ENCODE measurements around the gene KATNB1. TPM values are rescaled to one million over a fixed set of nuclear protein-coding genes. Genes with fewer than 3 reads are reported as not detected.

The KATNB1 gene
- total RNA-seq, 4 donors from 2014 or later = 16.8 to 30.2 (median 21.0) TPM

DNA sequence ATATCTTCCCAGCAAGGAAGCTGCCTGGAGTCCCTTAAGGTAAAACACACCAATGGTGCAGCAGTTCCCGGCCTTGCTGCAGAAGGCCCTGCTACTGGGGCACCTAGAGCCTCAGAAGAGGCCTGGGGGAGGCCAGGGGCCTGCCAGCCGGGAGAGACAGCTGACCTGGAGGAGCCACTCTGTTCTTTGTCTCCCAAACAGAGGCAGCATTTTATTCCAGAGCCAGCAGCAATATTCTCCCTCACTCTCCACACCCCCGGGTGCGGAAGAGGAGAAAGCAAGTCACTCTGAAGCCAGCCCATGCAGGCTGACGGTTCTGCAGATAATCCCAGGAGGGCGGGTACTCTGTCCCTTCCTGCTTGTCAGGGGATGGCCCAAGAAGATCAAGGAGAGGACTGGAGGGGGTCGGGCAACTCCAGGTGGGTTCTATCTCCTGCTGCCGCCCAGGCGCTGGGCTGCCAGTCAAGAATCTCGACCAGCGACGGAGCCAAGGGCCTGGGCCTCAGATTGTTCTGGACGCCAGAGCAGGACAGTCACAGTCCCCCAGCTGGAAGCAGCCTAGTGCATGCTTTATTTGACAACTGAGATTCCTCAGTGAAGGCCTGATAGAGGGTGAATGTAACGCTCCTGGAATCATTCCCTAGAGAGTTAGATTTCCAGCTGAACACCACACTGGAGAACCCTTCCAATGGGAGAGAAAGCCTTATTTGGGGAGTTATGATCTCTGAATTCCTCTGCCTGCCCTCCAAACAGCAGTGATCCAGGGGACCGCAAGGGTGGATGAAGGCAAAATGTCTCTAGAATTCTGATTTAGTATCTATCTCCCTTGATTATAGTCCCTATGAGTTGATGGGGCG is 67.8 kb downstream of the KATNB1 start:
- TF ChIP-seq, protein P1, sequence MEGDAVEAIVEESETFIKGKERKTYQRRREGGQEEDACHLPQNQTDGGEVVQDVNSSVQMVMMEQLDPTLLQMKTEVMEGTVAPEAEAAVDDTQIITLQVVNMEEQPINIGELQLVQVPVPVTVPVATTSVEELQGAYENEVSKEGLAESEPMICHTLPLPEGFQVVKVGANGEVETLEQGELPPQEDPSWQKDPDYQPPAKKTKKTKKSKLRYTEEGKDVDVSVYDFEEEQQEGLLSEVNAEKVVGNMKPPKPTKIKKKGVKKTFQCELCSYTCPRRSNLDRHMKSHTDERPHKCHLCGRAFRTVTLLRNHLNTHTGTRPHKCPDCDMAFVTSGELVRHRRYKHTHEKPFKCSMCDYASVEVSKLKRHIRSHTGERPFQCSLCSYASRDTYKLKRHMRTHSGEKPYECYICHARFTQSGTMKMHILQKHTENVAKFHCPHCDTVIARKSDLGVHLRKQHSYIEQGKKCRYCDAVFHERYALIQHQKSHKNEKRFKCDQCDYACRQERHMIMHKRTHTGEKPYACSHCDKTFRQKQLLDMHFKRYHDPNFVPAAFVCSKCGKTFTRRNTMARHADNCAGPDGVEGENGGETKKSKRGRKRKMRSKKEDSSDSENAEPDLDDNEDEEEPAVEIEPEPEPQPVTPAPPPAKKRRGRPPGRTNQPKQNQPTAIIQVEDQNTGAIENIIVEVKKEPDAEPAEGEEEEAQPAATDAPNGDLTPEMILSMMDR (IDR thresholded peaks at IDR 0.05) = no peak
- no peak for TF ChIP-seq POLR2A (IDR thresholded peaks at IDR 0.05)
- DNase-seq = no peak
- intact Hi-C loops (cut with DNase I) = no loop called here
- peak overlapping the region in 2 of 4 donors; percentile 62 to 71 for H3K4me3 ChIP-seq
- H3K9me3 ChIP-seq = no peaks in the 10 kb centered on the region
- H3K27ac ChIP-seq = peak overlapping the region; percentile 68 to 90 (median 81)
- WGBS, 2 donors = 50 to 58% methylated on average over 8 to 11 of the region's 16 CpGs
- peaks cover 32 to 79% (median 41%) of the 10 kb centered on the region in 3 donors for H3K4me1 ChIP-seq
- H3K36me3 ChIP-seq = no peaks in the 10 kb centered on the region
- no peaks in the 10 kb centered on the region for H3K27me3 ChIP-seq

DNA sequence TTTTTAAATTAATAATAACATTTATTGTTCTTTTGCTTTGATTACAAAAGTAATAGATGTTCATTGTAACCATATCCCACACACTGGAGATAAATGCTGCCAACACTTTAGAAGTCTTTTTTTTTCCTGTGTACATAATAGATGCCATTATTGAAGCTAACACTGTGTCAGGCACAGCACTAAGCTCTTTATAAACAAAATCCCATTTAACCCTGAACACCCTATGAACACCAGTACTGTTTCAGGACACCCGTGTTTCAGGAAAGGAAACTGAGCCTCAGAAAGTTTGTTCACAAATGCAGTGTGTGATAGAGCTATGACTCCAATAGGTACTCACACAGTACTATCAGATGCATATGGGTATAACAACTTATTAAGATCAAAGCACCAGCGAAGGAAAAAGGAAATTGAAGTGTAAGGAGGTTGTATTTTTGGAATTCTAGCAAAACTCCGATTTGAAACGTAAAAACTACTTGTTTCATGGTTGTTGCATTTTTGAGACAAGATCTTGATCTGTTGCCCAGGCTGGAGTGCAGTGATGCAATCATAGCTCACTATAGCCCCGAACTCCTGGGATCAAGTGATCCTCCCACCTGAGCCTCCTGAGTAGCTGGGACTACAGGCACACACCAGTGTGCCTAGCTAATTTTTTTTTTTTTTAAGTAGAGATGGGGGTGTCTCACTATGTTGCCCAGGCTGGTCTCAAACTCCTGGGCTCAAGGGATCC is 68.7 kb downstream of the KATNB1 start:
- Histone ChIP-seq H3K9me3 (no peaks in the 10 kb centered on the region), H3K27ac (peak overlapping the region in 3 of 4 donors; percentile 12 to 89 (median 68)), H3K4me3 (no peak overlapping the region), H3K4me1 (peaks cover 38 to 79% (median 45%) of the 10 kb centered on the region in 3 donors), H3K36me3 (no peaks in the 10 kb centered on the region), H3K27me3 (no peaks in the 10 kb centered on the region)
- intact Hi-C loops (cut with DNase I) = no loop called here
- 40 to 43% methylated on average over 5 of the region's 5 CpGs for WGBS, 2 donors
- DNase-seq = no peak
- no peak for TF ChIP-seq POLR2A (IDR thresholded peaks at IDR 0.05)
- TF ChIP-seq, protein P1 (IDR thresholded peaks at IDR 0.05) = no peak

DNA sequence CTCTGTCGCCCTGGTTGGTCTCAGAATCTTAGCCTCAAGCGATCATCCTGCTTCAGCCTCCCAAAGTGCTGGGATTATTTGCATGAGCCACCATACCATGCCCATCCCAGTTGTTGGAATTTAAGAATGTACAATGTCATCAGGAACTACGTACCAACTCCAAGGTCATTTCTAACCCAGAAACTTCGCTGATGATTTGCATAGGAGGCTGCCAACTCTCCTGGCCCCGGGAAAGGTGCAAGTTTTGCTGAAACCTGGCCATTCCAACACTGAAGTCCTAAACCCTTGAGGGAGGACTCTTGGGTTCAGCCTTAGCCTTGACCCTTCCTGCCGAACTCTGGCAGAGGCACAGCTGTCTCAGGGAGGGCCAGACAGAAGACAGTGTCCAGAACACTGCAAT is 69.6 kb downstream of the KATNB1 start:
- no peak for DNase-seq
- Histone ChIP-seq H3K36me3 (no peaks in the 10 kb centered on the region), H3K9me3 (no peaks in the 10 kb centered on the region), H3K27me3 (no peaks in the 10 kb centered on the region), H3K4me1 (peaks cover 45 to 79% (median 45%) of the 10 kb centered on the region in 3 donors), H3K27ac (no peak overlapping the region), H3K4me3 (no peak overlapping the region)
- TF ChIP-seq, protein P1 (IDR thresholded peaks at IDR 0.05) = no peak
- no peak for TF ChIP-seq POLR2A (IDR thresholded peaks at IDR 0.05)
- 74 to 75% methylated on average over 5 of the region's 6 CpGs for WGBS, 2 donors
- intact Hi-C loops (cut with DNase I) = no loop called here

Small RNA genes within 50 kb of the gene (small RNA-seq; reads per million reads assigned to genes)
- gene MIR6772 = 0 reads per million in 4 donors

Other genes starting within 250 kb of the KATNB1 start
- gene DOK4, start 249.3 kb upstream of the KATNB1 start, total RNA-seq = 10 to 100 TPM; 20.7 to 42.7 (median 28.8) TPM
- 10 to 100 TPM in 1 of 4 donors, 1 to 10 TPM in 3; 3.5 to 10.9 (median 6.9) TPM for gene CCDC102A, start 199.2 kb upstream of the KATNB1 start, total RNA-seq
- gene ADGRG5, start 193.1 kb upstream of the KATNB1 start, total RNA-seq = 1 to 10 TPM in 2 of 4 donors, under 1 TPM in 2; 0.34 to 1.3 (median 0.91) TPM
- 10 to 100 TPM; 37.0 to 65.5 (median 42.1) TPM for gene ADGRG1, start 107.1 kb upstream of the KATNB1 start, total RNA-seq
- 1 to 10 TPM in 3 of 4 donors, not detected in 1; 1.5 to 3.9 (median 2.1) TPM for gene ADGRG3, start 67.5 kb upstream of the KATNB1 start, total RNA-seq
- gene DRC7, start 41.0 kb upstream of the KATNB1 start, total RNA-seq = under 1 TPM in 1 of 4 donors, not detected in 3; 0.79 TPM
- 10 to 100 TPM; 14.8 to 72.4 (median 43.5) TPM for gene KIFC3, start 66.7 kb downstream of the KATNB1 start, total RNA-seq
- under 1 TPM in 1 of 4 donors, not detected in 3; 0.04 TPM for gene CNGB1, start 235.4 kb downstream of the KATNB1 start, total RNA-seq